HepG2 (cell line): ENCODE measurements around the gene SPOP.

Source experiments
- GATAD2A ChIP-seq: IDR thresholded peaks from 2 replicates; pipeline ENCODE4 v1.6.1; 2016
- JUND ChIP-seq: sonication (generic); formaldehyde crosslinking; IDR thresholded peaks from 2 replicates; pipeline ENCODE4 v1.8.0; 2022; ENCODE audit warnings: mild to moderate bottlenecking, missing genetic modification reagents
- PAWR ChIP-seq: sonication (generic); formaldehyde crosslinking; IDR thresholded peaks from 2 replicates; pipeline ENCODE4 v1.4.0; 2020; ENCODE audit warnings: missing genetic modification reagents, mild to moderate bottlenecking, borderline replicate concordance
- POLR2A ChIP-seq, 2 experiments: IDR thresholded peaks; 2 replicates each; pipeline ENCODE4 v1.6.1; 2011; ENCODE audit warnings: low read depth in 2 of 2, low read length in 2 of 2, mild to moderate bottlenecking in 1 of 2, moderate library complexity in 1 of 2; ENCODE audit not compliant: insufficient read depth in 1 of 2
- RXRA ChIP-seq: sonication (generic); formaldehyde crosslinking; IDR thresholded peaks from 2 replicates; pipeline ENCODE4 v1.5.1; 2020; ENCODE audit warnings: missing genetic modification reagents
- SUZ12 ChIP-seq: fragments of 150-350 bp; IDR thresholded peaks from 2 replicates; pipeline ENCODE4 v1.6.1; 2014; ENCODE audit warnings: low read depth, low read length
- USF2 ChIP-seq, 2 experiments: sonication (generic) in 1 of 2; formaldehyde crosslinking in 1 of 2; IDR thresholded peaks; 2 replicates each; pipeline versions ENCODE4 v1.5.1 to v1.6.1; 2011 to 2020; ENCODE audit warnings: borderline replicate concordance in 1 of 2, low read depth in 1 of 2, low read length in 1 of 2, mild to moderate bottlenecking in 1 of 2, missing genetic modification reagents in 1 of 2, moderate library complexity in 1 of 2
- ZNF3 ChIP-seq: IDR thresholded peaks from 2 replicates; pipeline ENCODE4 v1.7.0; 2017; ENCODE audit warnings: inconsistent platforms
- ZNF513 ChIP-seq: sonication (generic); formaldehyde crosslinking; conservative IDR thresholded peaks from 2 replicates; pipeline ENCODE4 v1.5.0; 2020; ENCODE audit warnings: missing genetic modification reagents
- ZNF577 ChIP-seq: sonication (generic); formaldehyde crosslinking; IDR thresholded peaks from 2 replicates; pipeline ENCODE4 v1.4.0; 2020; ENCODE audit warnings: mild to moderate bottlenecking, low read depth, missing genetic modification reagents, borderline replicate concordance

- TF ChIP-seq RXRA: no peak
- no peak for TF ChIP-seq GATAD2A (CRISPR knock-in tag)
- TF ChIP-seq JUND (CRISPR knock-in tag): no peak
- TF ChIP-seq PAWR (CRISPR knock-in tag): no peak
- TF ChIP-seq ZNF577 (CRISPR knock-in tag): no peak
- TF ChIP-seq USF2 (IDR thresholded peaks at IDR 0.05; ENCODE audit: low read depth, low read length): no peak
- no peak for TF ChIP-seq USF2 (CRISPR knock-in tag; IDR thresholded peaks at IDR 0.05; ENCODE audit: borderline replicate concordance)
- no peak for TF ChIP-seq SUZ12
- no peak for TF ChIP-seq POLR2A (IDR thresholded peaks at IDR 0.05; ENCODE audit: insufficient read depth in 1 of 2, low read depth in 2 of 2, low read length in 2 of 2)
- no peak for TF ChIP-seq ZNF513 (CRISPR knock-in tag)
- TF ChIP-seq ZNF3 (CRISPR knock-in tag): no peak
Measured at GRCh38 chr17:49571283-49571682, 106.6 kb downstream of the SPOP start.
